Mesenchymal stem cell (in vitro differentiated cells and primary cell): ENCODE results near the gene DNAH3.

Experiments used
- DNase-seq: peaks from one replicate; pipeline ENCODE4 v3.0.0-alpha.2; 2013
- H2AFZ ChIP-seq: one replicate; pipeline ENCODE4 v1.6.1; 2013; ENCODE audit warnings: low read depth, mild to moderate bottlenecking, control low read depth, inconsistent platforms, low read length, moderate library complexity
- H2AK5ac ChIP-seq: 2 replicates; pipeline ENCODE4 v1.6.1; 2013; ENCODE audit warnings: low read length, moderate library complexity, mild to moderate bottlenecking, inconsistent platforms; ENCODE audit not compliant: severe bottlenecking
- H2BK120ac ChIP-seq: one replicate; pipeline ENCODE4 v1.6.1; 2013; ENCODE audit warnings: low read depth, mild to moderate bottlenecking, inconsistent platforms, low read length, moderate library complexity
- H2BK12ac ChIP-seq, 2 experiments: one replicate each; pipeline ENCODE4 v1.6.1; 2013; ENCODE audit warnings: inconsistent platforms in 2 of 2, low read length in 2 of 2, mild to moderate bottlenecking in 2 of 2, moderate library complexity in 2 of 2, control low read depth in 1 of 2
- H2BK15ac ChIP-seq: one replicate; pipeline ENCODE4 v1.6.1; 2013; ENCODE audit warnings: mild to moderate bottlenecking, low read depth, inconsistent platforms; ENCODE audit not compliant: poor library complexity, severe bottlenecking
- H2BK5ac ChIP-seq: 2 replicates; pipeline ENCODE4 v1.6.1; 2013; ENCODE audit warnings: low read depth, mild to moderate bottlenecking, low read length, control low read depth, inconsistent platforms; ENCODE audit not compliant: poor library complexity, severe bottlenecking
- H3K14ac ChIP-seq, 2 experiments: one replicate each; pipeline ENCODE4 v1.6.1; 2013; ENCODE audit warnings: inconsistent platforms in 2 of 2, low read length in 2 of 2, control low read depth in 1 of 2, mild to moderate bottlenecking in 1 of 2, moderate library complexity in 1 of 2
- H3K18ac ChIP-seq, 2 experiments: one replicate each; pipeline ENCODE4 v1.6.1; 2013; ENCODE audit warnings: inconsistent platforms in 2 of 2, low read length in 2 of 2, control low read depth in 1 of 2, low read depth in 1 of 2, mild to moderate bottlenecking in 1 of 2
- H3K23ac ChIP-seq, 2 experiments: one replicate each; pipeline ENCODE4 v1.6.1; 2013; ENCODE audit warnings: inconsistent platforms in 2 of 2, low read length in 2 of 2, mild to moderate bottlenecking in 2 of 2, moderate library complexity in 2 of 2, control low read depth in 1 of 2
- H3K27ac ChIP-seq: 2 replicates; pipeline ENCODE4 v1.5.1; 2013; ENCODE audit warnings: mild to moderate bottlenecking, moderate library complexity, low read length, control low read depth, inconsistent platforms; ENCODE audit not compliant: poor library complexity, severe bottlenecking
- H3K27me3 ChIP-seq, 2 experiments: 2 replicates each; pipeline versions ENCODE4 v1.6.1 to v1.7.0; 2013; ENCODE audit warnings: low read length in 2 of 2, mild to moderate bottlenecking in 2 of 2, moderate library complexity in 2 of 2, control low read depth in 1 of 2, inconsistent platforms in 1 of 2; ENCODE audit not compliant: control insufficient read depth in 1 of 2, insufficient read depth in 1 of 2
- H3K36me3 ChIP-seq, 2 experiments: 2 replicates each; pipeline versions ENCODE4 v1.6.1 to v1.7.0; 2013; ENCODE audit warnings: low read length in 2 of 2, control low read depth in 1 of 2, inconsistent platforms in 1 of 2, low read depth in 1 of 2, mild to moderate bottlenecking in 1 of 2; ENCODE audit not compliant: insufficient read depth in 2 of 2, control insufficient read depth in 1 of 2
- H3K4ac ChIP-seq, 2 experiments: one replicate each; pipeline ENCODE4 v1.6.1; 2013; ENCODE audit warnings: inconsistent platforms in 2 of 2, low read length in 2 of 2, mild to moderate bottlenecking in 2 of 2, moderate library complexity in 2 of 2, control low read depth in 1 of 2, low read depth in 1 of 2
- H3K4me1 ChIP-seq: 2 replicates; pipeline ENCODE4 v1.6.1; 2013; ENCODE audit warnings: low read depth, low read length, control low read depth; ENCODE audit not compliant: control insufficient read depth, insufficient read depth
- H3K4me2 ChIP-seq: 2 replicates; pipeline ENCODE4 v1.6.1; 2013; ENCODE audit warnings: low read length, mild to moderate bottlenecking, inconsistent platforms; ENCODE audit not compliant: poor library complexity, severe bottlenecking
- H3K4me3 ChIP-seq, 2 experiments: 2 replicates each; pipeline versions ENCODE4 v1.5.1 to v1.7.0; 2013; ENCODE audit warnings: low read length in 2 of 2, mild to moderate bottlenecking in 2 of 2, control low read depth in 1 of 2, low read depth in 1 of 2; ENCODE audit not compliant: insufficient read depth in 1 of 2
- H3K79me1 ChIP-seq: replicated peaks from 2 replicates; pipeline ENCODE4 v1.6.1; 2013; ENCODE audit warnings: mild to moderate bottlenecking, control low read depth, low read length, inconsistent platforms; ENCODE audit not compliant: poor library complexity, severe bottlenecking
- H3K9ac ChIP-seq: 2 replicates; pipeline ENCODE4 v1.7.0; 2013; ENCODE audit warnings: mild to moderate bottlenecking, low read length, moderate library complexity
- H3K9me3 ChIP-seq: 2 replicates; pipeline ENCODE4 v1.7.0; 2013; ENCODE audit warnings: mild to moderate bottlenecking, low read length; ENCODE audit not compliant: control insufficient read depth
- H4K8ac ChIP-seq: one replicate; pipeline ENCODE4 v1.6.1; 2013; ENCODE audit warnings: inconsistent platforms, mild to moderate bottlenecking, low read length, moderate library complexity
- H4K91ac ChIP-seq: one replicate; pipeline ENCODE4 v1.6.1; 2013; ENCODE audit warnings: mild to moderate bottlenecking, low read length, inconsistent platforms
- WGBS: methylation state at CpG from one replicate; pipeline ENCODE4 v1.1.7; 2013; ENCODE audit warnings: mixed read lengths; 5-methylcytosine and 5-hydroxymethylcytosine counted together

DNAH3 gene

DNA sequence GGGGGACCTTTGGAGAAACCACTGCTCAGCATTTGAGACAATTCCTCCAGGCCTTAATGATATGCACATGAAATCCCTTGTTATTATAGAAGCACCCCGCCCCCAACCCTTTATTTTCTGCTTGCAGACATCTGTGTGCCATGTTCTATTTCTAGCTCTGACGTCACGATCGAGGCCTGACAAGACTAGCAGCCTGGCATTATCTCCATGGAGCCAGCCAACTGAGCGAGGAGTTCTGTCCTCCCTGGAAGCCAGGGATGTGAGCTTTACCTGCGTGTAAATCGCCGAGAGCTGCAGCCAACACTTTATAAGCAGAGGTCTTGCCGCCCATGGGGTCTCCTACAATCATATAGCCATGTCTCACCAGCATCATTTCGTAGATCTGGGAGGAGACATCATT lies 116.9 kb downstream of the DNAH3 start:
- Histone ChIP-seq H2BK120ac (no peak overlapping the region), H2AFZ (no peak overlapping the region)

GRCh38 chr16:21033264-21033663 lies 117.4 kb downstream of the DNAH3 start:
- no peak overlapping the region for H3K4me2 ChIP-seq
- no peak overlapping the region for H2AFZ ChIP-seq
- no peak overlapping the region for H3K4me3 ChIP-seq
- H3K9ac ChIP-seq, result no peak overlapping the region
- H4K8ac ChIP-seq, result no peak overlapping the region
- H3K18ac ChIP-seq, result no peak overlapping the region
- H2BK12ac ChIP-seq, result no peak overlapping the region
- DNase-seq, result no peak
- no peak overlapping the region for H2BK120ac ChIP-seq
- H3K79me1 ChIP-seq, result no peaks in the 10 kb centered on the region
- no peak overlapping the region for H3K14ac ChIP-seq
- 63% methylated on average over 2 of the region's 3 CpGs for WGBS
- H3K4me1 ChIP-seq, result no peaks in the 10 kb centered on the region
- H3K36me3 ChIP-seq, result no peaks in the 10 kb centered on the region
- no peak overlapping the region for H3K23ac ChIP-seq
- no peak overlapping the region for H2BK15ac ChIP-seq
- no peak overlapping the region for H3K4ac ChIP-seq
- no peak overlapping the region for H2AK5ac ChIP-seq
- H4K91ac ChIP-seq, result no peak overlapping the region
- H3K9me3 ChIP-seq, result no peaks in the 10 kb centered on the region
- H3K27me3 ChIP-seq, result no peaks in the 10 kb centered on the region
- H2BK5ac ChIP-seq, result no peak overlapping the region
- H3K27ac ChIP-seq, result no peak overlapping the region

More for the DNA sequence above, 116.9 kb downstream of the DNAH3 start:
- Histone ChIP-seq H2BK12ac (no peak overlapping the region), H3K9me3 (no peaks in the 10 kb centered on the region), H3K27ac (no peak overlapping the region), H3K18ac (no peak overlapping the region), H3K4me1 (no peaks in the 10 kb centered on the region), H3K4me2 (no peak overlapping the region), H3K9ac (no peak overlapping the region), H3K36me3 (no peaks in the 10 kb centered on the region), H4K8ac (no peak overlapping the region), H4K91ac (no peak overlapping the region), H3K4ac (no peak overlapping the region), H2AK5ac (no peak overlapping the region), H3K14ac (no peak overlapping the region), H3K4me3 (no peak overlapping the region), H3K23ac (no peak overlapping the region), H2BK5ac (no peak overlapping the region), H2BK15ac (no peak overlapping the region), H3K79me1 (no peaks in the 10 kb centered on the region), H3K27me3 (no peaks in the 10 kb centered on the region)
- 86% methylated on average over 10 of the region's 10 CpGs for WGBS
- no peak for DNase-seq

DNA sequence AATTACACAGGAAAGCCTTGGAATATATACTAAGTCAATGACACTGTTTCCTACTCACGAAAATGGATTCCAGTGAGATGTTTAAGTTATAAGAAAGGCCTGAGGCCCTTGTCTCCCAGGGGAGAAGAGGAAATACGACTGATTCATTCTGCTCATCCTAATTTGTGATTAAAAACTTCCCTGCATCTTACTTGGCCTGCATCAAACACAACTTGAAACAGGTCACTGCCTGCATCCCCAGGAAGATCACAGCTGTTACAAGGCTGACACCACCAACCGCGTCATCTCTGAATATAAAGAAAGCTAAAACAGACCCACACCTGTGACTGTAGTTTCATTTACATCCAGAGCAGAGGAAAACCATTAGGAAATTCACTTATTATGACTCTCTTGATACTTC lies 121.9 kb downstream of the DNAH3 start:
- Histone ChIP-seq H3K18ac (no peak overlapping the region), H2AFZ (no peak overlapping the region), H3K79me1 (no peaks in the 10 kb centered on the region), H3K9ac (no peak overlapping the region), H3K4me3 (no peak overlapping the region), H3K27ac (no peak overlapping the region), H4K91ac (no peak overlapping the region), H3K9me3 (no peaks in the 10 kb centered on the region), H3K4me2 (no peak overlapping the region), H2BK120ac (no peak overlapping the region), H2BK12ac (no peak overlapping the region), H3K23ac (no peak overlapping the region), H2AK5ac (no peak overlapping the region), H2BK5ac (no peak overlapping the region), H2BK15ac (no peak overlapping the region), H3K27me3 (peaks cover 0 to 4% of the 10 kb centered on the region in 2 experiments), H3K36me3 (no peaks in the 10 kb centered on the region), H3K4me1 (no peaks in the 10 kb centered on the region), H3K14ac (no peak overlapping the region), H4K8ac (no peak overlapping the region), H3K4ac (no peak overlapping the region)
- WGBS, result 77% methylated on average over 4 of the region's 4 CpGs
- no peak for DNase-seq

GRCh38 chr16:21026846-21027245 lies 123.8 kb downstream of the DNAH3 start:
- no peaks in the 10 kb centered on the region for H3K9me3 ChIP-seq
- no peak for DNase-seq
- no peak overlapping the region for H3K23ac ChIP-seq
- H4K91ac ChIP-seq, result no peak overlapping the region
- H3K27me3 ChIP-seq, result peaks cover 0 to 4% of the 10 kb centered on the region in 2 experiments
- H3K4me1 ChIP-seq, result no peaks in the 10 kb centered on the region
- peak overlapping the region; percentile 14 for H2AFZ ChIP-seq
- no peaks in the 10 kb centered on the region for H3K36me3 ChIP-seq
- no peak overlapping the region for H3K4ac ChIP-seq
- H3K18ac ChIP-seq, result no peak overlapping the region
- no peak overlapping the region for H3K14ac ChIP-seq
- H3K79me1 ChIP-seq, result no peaks in the 10 kb centered on the region
- H2BK12ac ChIP-seq, result no peak overlapping the region
- WGBS, result 89% methylated on average over 6 of the region's 6 CpGs
- no peak overlapping the region for H3K27ac ChIP-seq
- H2BK15ac ChIP-seq, result no peak overlapping the region
- no peak overlapping the region for H2BK5ac ChIP-seq
- H4K8ac ChIP-seq, result no peak overlapping the region
- no peak overlapping the region for H2BK120ac ChIP-seq
- H3K9ac ChIP-seq, result no peak overlapping the region
- no peak overlapping the region for H3K4me3 ChIP-seq
- H3K4me2 ChIP-seq, result no peak overlapping the region
- H2AK5ac ChIP-seq, result no peak overlapping the region
